C4-2B (cell line): Measurements from ENCODE around the gene C10orf71.

Experiments used
- ZFX ChIP-seq: fragments of 450-650 bp; IDR thresholded peaks from 2 replicates; pipeline ENCODE4 v1.6.1; 2017
- TF ChIP-seq, protein P1 (sequence below): fragments of 450-650 bp; conservative IDR thresholded peaks from 2 replicates; pipeline ENCODE4 v1.5.1; 2017; ENCODE audit warnings: mild to moderate bottlenecking

DNA sequence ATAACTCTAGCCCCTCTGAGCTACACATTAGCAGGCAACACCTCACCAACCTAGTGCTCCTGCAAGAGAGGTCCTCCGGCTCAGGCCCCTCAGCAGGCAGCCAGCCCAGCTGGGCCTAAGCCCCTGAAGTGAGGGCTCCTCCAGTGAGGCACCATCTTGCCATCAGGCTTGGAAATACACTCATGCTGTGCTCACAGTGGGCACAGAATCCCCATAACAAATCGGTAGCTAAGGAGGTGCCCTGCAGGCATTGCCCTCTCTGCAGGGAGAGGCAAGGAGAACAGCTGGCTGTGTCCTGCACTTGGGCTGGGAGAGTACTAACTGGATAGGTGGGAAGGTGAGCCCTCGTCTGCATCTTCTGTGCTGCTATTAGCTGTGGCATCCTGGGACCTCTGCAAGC, 3.7 kb upstream of the C10orf71 start:
- TF ChIP-seq, protein P1, sequence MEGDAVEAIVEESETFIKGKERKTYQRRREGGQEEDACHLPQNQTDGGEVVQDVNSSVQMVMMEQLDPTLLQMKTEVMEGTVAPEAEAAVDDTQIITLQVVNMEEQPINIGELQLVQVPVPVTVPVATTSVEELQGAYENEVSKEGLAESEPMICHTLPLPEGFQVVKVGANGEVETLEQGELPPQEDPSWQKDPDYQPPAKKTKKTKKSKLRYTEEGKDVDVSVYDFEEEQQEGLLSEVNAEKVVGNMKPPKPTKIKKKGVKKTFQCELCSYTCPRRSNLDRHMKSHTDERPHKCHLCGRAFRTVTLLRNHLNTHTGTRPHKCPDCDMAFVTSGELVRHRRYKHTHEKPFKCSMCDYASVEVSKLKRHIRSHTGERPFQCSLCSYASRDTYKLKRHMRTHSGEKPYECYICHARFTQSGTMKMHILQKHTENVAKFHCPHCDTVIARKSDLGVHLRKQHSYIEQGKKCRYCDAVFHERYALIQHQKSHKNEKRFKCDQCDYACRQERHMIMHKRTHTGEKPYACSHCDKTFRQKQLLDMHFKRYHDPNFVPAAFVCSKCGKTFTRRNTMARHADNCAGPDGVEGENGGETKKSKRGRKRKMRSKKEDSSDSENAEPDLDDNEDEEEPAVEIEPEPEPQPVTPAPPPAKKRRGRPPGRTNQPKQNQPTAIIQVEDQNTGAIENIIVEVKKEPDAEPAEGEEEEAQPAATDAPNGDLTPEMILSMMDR, result no peak
- TF ChIP-seq ZFX, result no peak
